GM21723 (cell line): ENCODE measurements around the gene LY6G6F.
"Not testable (repeated sequence)": the region's sequence is repeated elsewhere in the genome, so short reads cannot be mapped to it uniquely, and the experiment has no call there.

Source experiments
- ATAC-seq: cut with Tn5 transposase; IDR thresholded peaks from one replicate; pipeline ENCODE4 v1.9.1; 2021; ENCODE audit warnings: mild to moderate bottlenecking, moderate library complexity; ENCODE audit not compliant: unreplicated experiment

The LY6G6F gene

DNA sequence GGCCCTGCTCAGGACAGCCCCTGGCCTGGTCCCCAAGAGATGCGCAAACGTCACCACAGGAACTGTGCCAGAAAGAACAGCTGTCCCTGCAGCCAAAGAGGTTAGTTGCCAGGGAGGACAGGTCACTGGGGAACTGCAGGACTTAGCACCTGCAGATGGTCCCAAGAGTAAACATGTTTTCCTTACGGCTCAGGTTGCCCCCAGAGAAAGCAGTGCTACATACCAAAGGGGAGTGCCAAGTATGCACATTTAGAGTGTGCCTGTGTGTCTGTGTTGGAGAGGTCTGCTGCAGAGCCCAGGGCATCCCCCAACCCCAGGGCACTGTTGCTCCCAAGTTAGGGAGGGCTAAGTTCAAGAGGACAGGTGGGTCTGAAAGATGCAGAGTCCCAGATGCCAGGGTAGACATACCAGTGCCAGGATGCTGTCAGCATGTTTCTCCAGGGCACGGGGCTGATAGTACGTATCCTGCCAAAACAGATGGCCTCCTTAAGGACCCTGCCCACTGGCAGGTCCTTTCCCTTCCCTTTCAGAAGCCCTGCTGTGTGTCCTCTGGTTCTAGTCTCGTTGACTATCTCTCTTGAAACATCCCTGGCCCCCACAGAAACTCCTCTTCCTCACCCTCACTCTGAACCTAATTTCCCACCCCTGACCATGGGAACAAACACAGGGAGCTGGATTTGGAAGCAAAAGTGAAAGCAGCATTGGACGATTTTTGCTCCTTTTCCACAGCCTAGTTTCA is 4.8 kb upstream of the LY6G6F start:
- no peak for ATAC-seq

DNA sequence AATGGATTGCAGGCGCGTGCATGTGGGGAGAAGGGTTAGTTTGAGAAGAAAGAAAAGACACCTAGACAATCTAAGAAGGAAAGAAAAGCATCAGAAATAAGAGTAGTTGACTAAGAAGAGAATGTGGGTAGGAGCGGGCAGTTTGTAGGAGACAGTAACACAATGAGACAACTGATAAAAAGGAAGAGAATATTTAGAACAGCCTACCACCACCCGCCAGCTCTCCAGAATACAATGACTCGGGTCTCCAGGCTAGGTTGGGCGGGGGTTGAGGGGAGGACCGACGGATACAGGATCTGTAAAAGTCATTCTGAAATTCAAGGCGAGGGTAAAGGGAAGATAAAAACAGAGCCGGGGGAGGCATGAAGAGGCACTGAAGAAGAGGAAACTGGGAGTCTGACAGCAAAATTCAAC is 4.3 kb upstream of the LY6G6F start:
- no peak for ATAC-seq

DNA sequence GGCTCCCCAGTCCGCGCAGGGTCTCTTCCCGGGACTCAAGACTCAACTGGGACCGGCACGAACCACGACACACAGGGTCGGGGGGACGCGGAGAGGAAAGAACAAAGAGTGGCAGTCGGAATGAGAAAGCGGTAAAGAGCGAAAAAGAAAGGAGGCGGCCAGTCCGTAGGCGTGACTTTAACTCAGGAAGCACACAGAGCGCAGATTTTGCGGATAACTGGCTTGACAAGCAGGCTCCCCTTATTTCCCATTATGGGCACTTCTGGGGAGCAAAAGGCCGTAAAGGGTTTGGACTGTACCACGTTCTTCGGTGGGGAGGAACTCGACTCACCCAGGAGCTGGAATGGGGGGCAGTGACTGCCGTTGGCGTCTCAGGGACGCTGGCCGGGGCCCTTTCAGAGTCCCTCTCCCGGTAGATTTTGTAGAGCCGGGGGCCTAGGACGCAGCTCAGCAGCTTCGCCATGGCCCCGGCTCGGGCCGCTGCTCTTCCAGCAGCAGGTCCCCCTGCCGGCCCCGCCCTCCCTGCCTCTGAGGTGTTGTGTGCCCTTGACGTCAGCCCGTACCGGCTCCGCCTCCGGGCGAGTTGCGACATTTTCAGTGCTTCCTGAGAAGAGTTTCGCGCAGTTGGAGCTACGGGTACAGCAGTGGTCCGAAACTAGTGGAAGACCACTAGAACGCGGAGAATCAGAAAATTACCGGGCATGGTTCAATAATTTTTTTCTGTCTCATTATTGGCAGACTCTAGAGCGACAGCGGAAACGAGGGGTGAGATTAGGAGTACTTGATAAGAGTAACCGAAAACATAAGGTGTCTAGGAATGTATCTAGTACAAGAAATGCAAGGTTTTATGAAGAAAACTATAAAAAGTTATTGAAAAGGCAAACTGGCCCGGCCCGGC is 3.6 kb upstream of the LY6G6F start, which contains the start of gene ABHD16A:
TSS of gene ABHD16A (minus strand) at position 506 of the 898 bp plus-strand sequence. CDS start at position 463, 43 bp downstream.
- ATAC-seq = peak; percentile 87

DNA sequence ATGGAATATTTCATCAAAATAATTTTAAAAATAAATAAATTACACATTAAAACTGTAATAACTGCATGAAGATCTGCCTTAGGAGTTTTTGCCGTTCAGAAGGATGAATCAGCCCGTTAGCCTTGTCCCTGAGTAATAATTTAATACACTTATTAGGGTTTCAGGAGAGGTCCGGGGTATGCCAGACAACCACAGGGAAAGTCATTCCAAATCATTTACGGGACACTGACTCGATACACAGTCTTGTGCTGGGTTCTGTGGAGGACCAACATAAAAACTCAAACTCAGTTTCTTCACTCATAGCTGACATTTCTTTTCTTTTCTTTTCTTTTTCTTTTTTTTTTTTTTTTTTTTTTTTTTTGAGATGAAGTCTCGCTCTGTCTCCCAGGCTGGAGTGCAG is 735 bp upstream of the LY6G6F start:
- ATAC-seq = no peak

DNA sequence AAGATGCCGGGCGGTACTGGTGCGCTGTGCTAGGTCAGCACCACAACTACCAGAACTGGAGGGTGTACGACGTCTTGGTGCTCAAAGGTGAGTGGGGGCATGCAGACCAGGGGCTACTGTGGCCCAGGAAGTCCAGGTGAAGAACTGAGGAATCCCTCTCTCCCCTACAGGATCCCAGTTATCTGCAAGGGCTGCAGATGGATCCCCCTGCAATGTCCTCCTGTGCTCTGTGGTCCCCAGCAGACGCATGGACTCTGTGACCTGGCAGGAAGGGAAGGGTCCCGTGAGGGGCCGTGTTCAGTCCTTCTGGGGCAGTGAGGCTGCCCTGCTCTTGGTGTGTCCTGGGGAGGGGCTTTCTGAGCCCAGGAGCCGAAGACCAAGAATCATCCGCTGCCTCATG is 1.0 kb downstream of the LY6G6F start:
- ATAC-seq = no peak

DNA sequence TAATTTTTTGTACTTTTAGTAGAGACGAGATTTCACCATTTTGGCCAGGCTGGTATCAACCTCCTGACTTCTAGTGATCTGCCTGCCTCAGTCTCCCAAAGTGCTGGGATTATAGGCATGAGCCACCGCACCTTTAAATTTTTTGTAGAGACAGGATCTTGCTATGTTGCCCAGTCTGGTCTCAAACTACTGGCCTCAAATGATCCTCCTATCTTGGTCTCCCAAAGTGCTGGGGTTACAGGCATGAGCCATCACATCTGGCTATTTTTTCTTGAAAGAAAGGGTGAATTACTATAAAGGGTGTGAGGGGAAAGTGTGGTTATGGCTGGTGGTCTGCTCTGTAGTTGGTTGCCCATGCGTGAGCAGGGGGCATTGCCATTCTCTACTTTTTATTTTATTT is 1.6 kb downstream of the LY6G6F start:
- no peak for ATAC-seq

DNA sequence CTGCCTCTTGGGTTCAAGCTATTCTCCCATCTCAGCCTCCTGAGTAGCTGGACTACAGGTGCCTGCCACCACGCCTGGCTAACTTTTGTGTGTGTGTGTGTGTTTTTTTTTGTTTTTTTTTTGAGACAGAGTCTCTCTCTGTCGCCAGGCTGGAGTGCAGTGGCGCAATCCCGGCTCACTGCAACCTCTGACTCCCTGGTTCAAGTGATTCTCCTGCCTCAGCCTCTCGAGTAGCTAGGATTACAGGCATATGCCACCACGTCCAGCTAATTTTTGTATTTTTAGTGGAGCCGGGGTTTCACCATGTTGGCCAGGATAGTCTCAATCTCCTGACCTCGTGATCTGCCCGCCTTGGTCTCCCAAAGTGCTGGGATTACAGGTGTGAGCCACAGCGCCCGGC is 2.5 kb downstream of the LY6G6F start:
- ATAC-seq = not testable (repeated sequence)

DNA sequence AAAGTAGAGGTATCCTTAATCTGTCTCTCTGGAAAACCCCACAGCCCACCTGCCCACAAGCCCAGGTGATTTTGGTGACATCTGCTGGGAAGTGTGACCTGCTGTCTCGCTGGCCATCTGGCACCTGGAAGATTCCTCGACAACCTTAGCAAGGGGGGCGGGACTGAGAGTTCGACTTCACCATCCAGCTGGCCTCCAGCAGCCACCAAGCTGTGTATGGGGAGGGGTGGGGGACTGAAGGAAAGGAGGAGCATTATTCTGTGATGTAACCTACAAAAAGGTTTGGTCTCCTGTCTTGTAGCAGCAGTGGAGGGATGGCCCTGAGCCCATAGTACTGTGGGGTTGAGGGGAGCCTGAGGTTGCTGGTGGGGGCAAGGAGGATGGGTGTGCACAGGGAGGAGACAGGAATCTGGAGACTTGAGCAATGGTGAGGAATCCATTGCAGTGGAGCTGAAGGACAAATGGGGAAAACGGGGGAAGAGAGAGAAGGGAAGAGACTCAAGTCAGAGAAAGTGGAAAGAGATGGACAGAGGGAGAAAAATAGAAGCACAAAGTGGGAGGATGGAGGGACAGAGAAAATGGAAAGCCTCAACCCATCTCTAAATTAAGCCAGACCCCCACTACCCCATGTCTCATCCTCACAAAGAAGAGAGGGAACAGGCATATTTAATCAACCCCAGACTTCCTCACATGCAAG is 4.0 kb downstream of the LY6G6F start:
- ATAC-seq = no peak

DNA sequence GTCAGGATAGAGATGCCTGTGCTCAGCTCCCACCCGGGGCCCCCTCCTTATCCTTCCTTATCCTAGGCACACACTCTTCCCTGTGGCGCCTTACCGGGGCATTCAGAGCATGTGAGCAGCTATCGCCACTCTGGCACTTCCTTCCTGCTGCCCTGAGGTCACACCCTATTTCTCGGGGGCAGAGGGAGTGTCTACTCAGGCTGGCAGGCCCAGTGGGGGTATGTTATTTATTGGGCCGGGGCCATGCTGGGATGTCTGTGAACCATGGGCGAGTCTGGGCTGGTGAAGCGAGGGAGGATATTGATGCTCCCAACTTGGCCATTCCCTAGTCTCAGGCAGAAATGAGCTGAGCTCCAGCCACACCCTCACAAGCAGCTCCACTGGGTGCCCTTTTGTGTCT is 4.6 kb downstream of the LY6G6F start:
- ATAC-seq = no peak

DNA sequence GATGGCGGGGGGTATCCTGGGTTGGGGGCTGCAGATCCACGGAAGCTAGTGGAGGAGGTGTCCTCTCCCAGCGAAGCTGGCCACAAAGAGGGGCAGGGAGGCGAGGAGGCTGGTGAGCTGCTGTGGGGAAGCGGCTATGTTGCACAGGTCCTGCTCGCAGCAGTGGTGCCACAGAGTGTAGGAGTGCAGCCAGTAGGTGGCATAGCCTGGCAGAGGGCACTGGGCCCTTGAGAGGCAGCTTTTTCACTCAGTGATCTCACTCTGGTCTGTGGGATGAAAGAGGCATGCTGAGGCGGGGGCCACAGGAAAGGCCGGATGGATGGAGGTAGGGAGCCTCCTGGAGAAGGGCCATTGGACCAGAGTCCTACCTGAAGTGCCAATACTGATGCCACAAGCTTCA is 5.6 kb downstream of the LY6G6F start:
- no peak for ATAC-seq

DNA sequence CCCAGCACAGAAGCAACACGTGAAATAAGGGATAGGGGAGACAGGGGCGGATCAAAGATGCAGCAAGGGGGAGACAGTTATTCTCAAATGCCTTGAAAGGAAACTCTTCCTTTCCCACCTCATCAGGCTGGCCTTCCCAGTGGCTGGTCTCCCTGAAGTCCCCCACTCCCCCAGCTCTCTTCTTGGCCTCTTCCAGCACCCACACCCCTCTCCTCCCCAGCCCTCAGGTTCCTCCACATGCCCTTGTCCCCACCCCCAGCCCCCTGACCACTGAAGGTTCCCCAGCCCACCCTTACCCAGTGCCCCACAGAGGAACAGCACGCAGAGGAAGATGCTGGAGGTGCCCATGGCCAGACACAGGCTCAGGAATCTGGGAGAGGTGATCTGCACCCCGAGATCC is 6.8 kb downstream of the LY6G6F start:
- ATAC-seq = no peak

DNA sequence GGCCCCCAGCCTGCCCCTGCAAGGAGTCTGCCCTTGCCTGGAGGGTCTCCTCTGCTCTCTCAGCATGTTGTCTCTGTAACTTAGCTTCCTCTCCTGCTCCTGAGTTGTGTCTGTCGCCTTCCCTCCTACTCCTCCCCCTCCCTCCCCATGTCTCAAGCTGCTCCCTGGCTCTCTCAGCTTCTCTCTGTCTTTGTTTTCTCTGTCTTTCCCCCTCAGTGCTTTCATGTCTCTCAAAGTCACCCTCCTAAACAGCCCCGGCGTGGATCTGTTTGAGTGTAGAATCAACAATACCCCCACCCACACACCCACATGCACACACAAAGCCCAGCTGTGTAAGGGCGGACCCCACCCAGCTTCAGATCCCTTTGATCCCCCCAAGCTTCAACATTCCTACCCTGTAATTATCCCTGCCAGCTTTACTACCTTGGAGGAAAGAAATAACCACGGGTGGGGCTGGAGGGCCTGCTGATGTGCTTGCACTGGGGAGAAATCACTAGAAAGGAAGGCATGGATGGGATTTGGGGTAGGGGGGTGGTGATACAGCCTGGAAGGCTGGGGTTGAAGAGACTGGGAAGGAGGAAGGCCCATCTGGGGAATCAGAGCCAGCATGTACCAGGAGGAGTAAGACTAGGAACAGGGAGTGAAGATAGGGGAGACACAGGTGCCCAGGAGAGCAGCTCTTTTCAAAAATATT is 7.5 kb downstream of the LY6G6F start:
- no peak for ATAC-seq

DNA sequence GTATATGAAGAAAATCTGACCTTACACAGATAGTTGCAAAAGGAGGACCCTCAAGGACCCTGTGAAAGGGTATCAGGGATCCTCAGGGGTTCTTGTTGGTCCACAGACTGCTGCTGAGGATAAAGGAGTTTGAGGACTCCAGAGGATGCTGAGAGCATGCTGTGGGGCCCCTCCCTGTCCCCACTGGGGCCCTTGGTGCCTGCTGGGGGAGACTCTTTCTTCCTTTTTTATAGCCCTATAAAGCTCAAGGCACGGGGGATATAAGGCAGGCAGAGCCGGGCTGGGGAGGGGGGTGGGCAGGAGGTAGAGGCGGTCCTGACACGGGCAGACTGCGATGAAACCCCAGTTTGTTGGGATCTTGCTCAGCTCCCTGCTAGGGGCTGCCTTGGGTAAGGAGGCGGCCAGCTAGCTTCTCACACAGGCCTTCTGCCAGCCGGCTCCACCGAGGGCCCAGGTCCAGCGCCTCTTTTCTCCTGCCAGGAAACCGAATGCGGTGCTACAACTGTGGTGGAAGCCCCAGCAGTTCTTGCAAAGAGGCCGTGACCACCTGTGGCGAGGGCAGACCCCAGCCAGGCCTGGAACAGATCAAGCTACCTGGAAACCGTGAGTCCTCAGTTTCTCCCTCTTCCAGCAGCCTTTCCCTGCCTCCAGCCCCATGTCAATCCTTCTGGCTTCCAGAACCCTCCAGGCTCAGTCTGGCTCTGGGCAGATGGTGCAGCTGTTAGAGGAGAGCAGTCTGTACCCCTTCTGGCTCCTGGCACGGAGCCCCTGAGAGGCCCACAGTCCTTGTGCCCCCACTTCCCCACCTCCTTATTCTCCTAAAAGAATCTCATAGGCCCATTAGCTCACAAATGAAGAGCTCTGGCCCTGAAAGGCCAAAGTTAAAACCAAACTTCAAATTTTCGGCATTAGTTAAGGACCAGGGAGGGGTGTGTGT is 8.6 kb downstream of the LY6G6F start, which contains the start of gene LY6G6D:
TSS of gene LY6G6D (plus strand) at position 327 of the 937 bp plus-strand sequence. CDS start at position 335, 8 bp downstream.
- no peak for ATAC-seq

DNA sequence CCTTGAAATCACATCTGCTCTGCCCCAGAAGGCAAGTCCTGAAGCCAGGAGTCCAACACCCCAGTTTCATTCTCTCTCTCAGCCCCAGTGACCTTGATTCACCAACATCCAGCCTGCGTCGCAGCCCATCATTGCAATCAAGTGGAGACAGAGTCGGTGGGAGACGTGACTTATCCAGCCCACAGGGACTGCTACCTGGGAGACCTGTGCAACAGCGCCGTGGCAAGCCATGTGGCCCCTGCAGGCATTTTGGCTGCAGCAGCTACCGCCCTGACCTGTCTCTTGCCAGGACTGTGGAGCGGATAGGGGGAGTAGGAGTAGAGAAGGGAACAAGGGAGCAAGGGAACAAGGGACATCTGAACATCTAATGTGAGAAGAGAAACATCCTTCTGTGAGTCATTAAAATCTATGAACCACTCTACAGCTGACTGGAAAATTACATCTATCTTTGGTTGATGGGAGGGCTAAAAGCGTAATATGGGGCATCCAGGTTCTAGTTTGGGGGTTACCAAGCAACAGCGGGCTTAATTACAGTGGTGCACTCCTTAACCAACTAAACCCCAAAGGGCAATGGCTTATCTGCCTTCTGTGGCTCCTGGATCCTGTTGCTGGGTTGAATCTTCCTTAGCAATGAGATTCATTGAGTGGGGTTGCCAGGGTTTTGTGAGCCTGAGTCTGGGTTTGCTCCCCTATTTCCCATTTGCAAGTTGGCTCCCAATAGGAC is 11.0 kb downstream of the LY6G6F start:
- ATAC-seq = no peak

DNA sequence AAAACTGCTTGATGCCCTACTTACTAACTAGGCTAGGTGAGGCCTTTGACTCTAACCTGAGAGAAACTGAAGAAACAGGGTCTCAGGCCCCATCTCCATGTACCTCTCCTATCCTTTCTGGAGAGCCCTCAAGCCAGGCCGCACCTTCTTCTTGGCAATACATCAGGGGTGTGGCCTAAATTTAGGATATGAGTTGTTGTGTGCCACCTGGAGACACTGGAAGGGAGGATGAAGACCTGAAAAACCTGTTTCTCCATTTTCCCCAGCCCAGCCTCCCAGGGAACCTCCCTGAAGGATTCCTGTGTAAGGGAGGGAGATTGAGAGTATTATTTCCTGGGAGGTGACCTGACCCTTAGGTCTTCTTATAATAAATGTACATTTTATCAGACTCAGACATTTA is 11.6 kb downstream of the LY6G6F start:
- ATAC-seq = no peak

DNA sequence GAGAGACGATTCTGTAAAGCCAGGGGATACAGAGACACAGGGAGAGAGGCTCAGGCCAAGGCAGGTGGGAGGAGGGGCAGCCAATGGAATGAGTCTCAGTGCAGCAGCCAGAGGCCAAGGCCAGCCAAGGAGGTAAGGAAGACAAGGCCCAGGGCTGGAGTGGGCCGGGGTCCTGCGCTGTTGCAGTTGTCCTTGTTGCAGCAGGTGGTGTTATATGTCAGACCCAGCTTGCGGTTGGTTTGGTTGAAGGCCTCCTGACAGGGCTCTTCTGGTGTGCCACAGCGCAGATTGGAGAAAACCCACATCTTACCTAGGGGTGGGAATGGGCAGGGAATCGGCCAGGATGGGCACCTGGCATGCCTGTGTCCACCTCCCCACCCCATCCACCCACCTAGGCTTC is 12.3 kb downstream of the LY6G6F start:
- no peak for ATAC-seq

DNA sequence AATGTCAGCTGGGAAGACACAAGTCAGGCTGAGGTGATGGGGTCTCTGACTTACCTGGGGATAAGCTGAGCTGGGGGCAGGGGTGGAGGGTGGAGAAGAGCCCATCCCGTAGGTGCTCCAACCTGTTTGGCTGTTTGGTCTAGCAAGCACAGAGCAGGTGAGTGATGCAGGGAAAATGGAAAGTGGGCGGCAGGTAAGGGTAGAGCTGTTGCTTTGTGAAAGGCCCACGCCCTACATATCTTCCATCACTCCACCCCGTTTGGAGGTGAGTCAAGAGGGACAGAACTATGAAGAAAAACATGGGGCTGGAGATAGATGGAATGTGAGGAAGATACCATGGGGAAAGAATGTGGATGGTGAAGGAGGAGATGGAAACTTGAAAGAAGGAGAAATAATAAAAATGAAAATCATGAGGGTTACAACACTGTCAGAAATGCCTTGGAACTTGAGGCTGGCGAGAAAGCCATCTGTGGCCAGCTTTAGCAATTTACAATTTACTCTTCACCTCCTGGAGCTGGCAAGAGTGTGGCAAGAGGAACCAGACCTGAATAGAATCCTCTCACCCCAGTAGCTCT is 13.6 kb downstream of the LY6G6F start:
- ATAC-seq = no peak

DNA sequence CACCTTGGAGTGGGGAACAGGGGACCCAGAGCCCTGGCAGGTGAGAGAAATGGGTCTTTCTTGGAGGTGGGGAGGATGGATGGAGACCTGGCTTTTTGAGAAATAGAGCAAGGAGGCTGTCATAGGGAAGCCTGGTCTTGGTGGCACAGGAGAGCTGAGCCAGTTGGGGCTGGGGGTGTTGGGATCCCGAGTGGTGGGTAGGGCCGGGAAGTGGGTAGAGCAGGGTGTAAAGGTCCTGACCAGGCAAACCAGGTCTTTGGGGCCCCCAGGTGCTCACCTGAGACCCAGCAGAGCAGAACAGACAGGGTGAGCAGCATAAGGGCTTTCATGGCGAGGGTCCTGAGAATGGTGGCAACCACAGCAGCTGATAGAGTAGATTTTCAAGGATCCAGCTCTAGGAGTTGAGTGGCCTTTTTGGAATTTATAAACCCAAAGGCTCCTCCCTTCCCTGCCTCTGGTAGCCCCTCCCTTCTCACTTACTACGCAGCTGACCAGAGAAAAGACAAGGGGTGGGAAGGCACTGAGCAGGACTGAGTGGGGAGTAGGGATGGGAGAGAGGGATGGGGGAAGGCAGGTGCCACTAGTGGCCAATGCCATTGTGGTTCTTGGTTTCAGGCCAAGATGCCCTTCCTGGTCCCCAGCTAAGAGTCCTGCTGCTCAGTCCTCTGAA is 14.8 kb downstream of the LY6G6F start, which contains the start of gene LY6G6C:
TSS of gene LY6G6C (minus strand) at position 396 of the 670 bp plus-strand sequence. CDS start at position 329, 67 bp downstream.
- no peak for ATAC-seq
